Osteocyte (in vitro differentiated cells): ENCODE results near the gene SIK3. TPM values are rescaled to one million over a fixed set of nuclear protein-coding genes. Genes with fewer than 3 reads are reported as not detected.

Experiments used
- DNase-seq: peaks from one replicate; pipeline ENCODE4 v3.0.0; 2021; ENCODE audit warnings: mixed read lengths; ENCODE audit not compliant: unreplicated experiment; ENCODE audit errors: extremely low spot score
- H3K27ac Mint-ChIP-seq: one replicate; pipeline ENCODE4 v1.8.0; 2021; ENCODE audit warnings: mild to moderate bottlenecking, mixed read lengths; ENCODE audit not compliant: unreplicated experiment
- H3K27me3 Mint-ChIP-seq: one replicate; pipeline ENCODE4 v1.8.0; 2021; ENCODE audit warnings: mixed read lengths; ENCODE audit not compliant: unreplicated experiment
- H3K36me3 Mint-ChIP-seq: one replicate; pipeline ENCODE4 v1.8.0; 2021; ENCODE audit warnings: mixed read lengths; ENCODE audit not compliant: unreplicated experiment
- H3K4me1 Mint-ChIP-seq: one replicate; pipeline ENCODE4 v1.8.0; 2021; ENCODE audit warnings: mixed read lengths; ENCODE audit not compliant: unreplicated experiment
- H3K4me3 Mint-ChIP-seq: one replicate; pipeline ENCODE4 v1.8.0; 2021; ENCODE audit warnings: mild to moderate bottlenecking, moderate library complexity, mixed read lengths; ENCODE audit not compliant: unreplicated experiment
- H3K9me3 Mint-ChIP-seq: one replicate; pipeline ENCODE4 v1.8.0; 2021; ENCODE audit warnings: mixed read lengths; ENCODE audit not compliant: unreplicated experiment
- total RNA-seq: library from RNA; stranded (reverse); gene quantifications from 2 replicates; pipeline ENCODE4 v1.2.1, GENCODE V29; 2021
- TF ChIP-seq, protein P1 (sequence below): fragments of 200-600 bp; sonication (generic); IDR thresholded peaks from 2 replicates; pipeline ENCODE4 v1.5.0; 2021; ENCODE audit warnings: antibody characterized with exemption, mild to moderate bottlenecking, moderate library complexity

Gene SIK3
- total RNA-seq, 1 donor from 2014 or later, result 29.5 TPM

DNA sequence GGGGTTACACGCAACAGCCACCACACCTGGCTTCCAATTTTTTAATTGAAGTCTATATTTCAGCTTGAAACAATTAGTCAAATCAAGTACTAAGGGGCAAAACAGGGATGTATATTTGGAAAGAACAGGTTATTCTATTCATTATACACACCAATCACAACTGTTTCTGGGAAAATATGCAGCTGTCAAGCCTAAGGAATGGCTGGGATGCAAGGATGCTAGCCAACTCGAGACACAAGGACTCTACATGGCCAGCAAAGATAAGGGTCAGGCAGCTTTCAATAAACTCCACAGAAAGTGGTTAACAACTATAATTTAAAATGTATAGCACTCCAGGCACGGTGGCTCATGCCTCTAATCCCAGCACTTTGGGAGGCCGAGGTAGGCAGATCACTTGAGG is 134.0 kb downstream of the SIK3 start:
- Mint-ChIP-seq H3K27me3 (no peaks in the 10 kb centered on the region), H3K4me3 (no peak overlapping the region), H3K36me3 (no peaks in the 10 kb centered on the region), H3K4me1 (peaks cover 39% of the 10 kb centered on the region), H3K9me3 (no peaks in the 10 kb centered on the region), H3K27ac (no peak overlapping the region)
- DNase-seq, result no peak
- TF ChIP-seq, protein P1, sequence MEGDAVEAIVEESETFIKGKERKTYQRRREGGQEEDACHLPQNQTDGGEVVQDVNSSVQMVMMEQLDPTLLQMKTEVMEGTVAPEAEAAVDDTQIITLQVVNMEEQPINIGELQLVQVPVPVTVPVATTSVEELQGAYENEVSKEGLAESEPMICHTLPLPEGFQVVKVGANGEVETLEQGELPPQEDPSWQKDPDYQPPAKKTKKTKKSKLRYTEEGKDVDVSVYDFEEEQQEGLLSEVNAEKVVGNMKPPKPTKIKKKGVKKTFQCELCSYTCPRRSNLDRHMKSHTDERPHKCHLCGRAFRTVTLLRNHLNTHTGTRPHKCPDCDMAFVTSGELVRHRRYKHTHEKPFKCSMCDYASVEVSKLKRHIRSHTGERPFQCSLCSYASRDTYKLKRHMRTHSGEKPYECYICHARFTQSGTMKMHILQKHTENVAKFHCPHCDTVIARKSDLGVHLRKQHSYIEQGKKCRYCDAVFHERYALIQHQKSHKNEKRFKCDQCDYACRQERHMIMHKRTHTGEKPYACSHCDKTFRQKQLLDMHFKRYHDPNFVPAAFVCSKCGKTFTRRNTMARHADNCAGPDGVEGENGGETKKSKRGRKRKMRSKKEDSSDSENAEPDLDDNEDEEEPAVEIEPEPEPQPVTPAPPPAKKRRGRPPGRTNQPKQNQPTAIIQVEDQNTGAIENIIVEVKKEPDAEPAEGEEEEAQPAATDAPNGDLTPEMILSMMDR, result no peak

DNA sequence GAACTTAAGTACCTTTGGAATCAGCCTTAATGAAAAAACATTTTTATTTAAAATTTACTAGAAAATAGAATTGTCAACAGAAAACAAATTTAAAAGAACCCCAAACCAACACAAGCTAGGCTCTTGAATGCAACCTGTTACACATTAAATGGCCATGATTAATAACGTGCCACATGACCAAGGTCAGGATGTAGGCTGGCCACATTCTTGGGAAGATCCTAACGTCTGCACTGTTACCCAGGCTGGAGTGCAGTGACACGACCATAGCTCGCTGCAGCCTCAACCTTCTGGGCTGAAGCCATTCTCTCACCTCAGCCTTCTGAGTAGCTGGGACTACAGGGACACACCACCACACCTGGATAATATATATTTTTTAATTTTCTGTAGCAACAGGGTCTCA is 134.4 kb downstream of the SIK3 start:
- Mint-ChIP-seq H3K4me3 (no peak overlapping the region), H3K9me3 (no peaks in the 10 kb centered on the region), H3K27me3 (no peaks in the 10 kb centered on the region), H3K36me3 (no peaks in the 10 kb centered on the region), H3K27ac (no peak overlapping the region), H3K4me1 (peaks cover 39% of the 10 kb centered on the region)
- no peak for DNase-seq
- TF ChIP-seq, protein P1, result no peak

DNA sequence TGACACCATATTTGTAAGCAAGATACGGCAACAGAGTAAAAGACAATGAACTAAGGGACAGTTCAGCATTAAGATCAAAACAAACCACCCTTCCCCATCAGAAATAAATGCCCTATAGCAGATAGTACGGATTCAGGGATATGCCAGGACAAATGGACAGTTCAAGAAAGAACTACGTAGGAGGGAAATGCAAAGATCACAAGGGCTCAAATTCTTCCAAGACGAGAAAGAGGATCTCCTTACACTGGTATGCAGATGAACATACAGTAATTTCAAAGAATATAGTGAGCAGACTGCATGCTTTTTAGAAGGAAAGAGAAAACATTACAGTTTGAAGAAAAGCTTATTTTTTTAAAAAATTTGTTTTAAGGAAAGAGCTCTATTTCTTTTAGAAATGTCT is 136.1 kb downstream of the SIK3 start:
- Mint-ChIP-seq H3K4me1 (peaks cover 43% of the 10 kb centered on the region), H3K9me3 (no peaks in the 10 kb centered on the region), H3K27ac (peak overlapping the region; percentile 77), H3K36me3 (peaks cover 4% of the 10 kb centered on the region), H3K27me3 (no peaks in the 10 kb centered on the region), H3K4me3 (no peak overlapping the region)
- TF ChIP-seq, protein P1, result no peak
- no peak for DNase-seq

DNA sequence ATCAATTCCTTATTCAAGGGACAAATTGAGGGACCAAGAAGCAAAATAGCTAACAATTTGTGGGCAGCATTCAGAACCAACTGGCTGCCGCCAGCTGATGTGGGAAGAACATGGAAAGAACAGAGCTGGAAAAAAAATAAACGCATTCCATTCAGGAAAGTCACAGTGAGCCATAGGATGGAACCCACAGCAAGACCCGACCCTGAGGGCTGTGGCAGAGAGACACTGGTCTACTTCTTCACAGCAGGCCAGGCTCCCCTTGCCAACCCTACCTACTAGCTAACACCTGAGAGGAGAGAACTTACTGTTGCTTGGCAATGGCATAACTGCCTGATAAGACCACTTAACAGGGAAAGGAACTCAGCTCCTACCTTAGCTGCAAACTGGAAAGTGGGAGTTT is 137.3 kb downstream of the SIK3 start:
- H3K27ac Mint-ChIP-seq, result peak overlapping the region; percentile 77
- H3K36me3 Mint-ChIP-seq, result peaks cover 13% of the 10 kb centered on the region
- peaks cover 43% of the 10 kb centered on the region for H3K4me1 Mint-ChIP-seq
- DNase-seq, result no peak
- no peak overlapping the region for H3K4me3 Mint-ChIP-seq
- no peaks in the 10 kb centered on the region for H3K27me3 Mint-ChIP-seq
- TF ChIP-seq, protein P1, result no peak
- no peaks in the 10 kb centered on the region for H3K9me3 Mint-ChIP-seq

DNA sequence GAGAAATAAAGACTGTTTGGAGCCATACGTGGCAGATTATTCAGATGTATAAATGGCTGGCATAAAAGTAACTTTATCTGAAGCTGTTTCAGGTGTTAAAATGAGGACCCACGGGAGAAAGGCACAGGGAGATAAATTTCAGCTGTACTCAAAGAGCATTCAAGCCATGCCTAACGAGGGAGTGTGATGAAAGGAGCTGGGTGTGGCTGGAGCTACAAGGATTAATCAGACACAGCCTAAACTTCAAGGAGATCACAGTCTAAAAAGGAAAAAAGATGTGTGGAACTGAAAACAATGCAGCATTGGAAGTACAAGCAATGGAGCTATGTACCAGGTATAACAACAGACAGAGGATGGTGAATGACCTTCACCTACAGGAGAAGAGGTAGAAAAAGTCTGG is 140.0 kb downstream of the SIK3 start:
- TF ChIP-seq, protein P1, result no peak
- DNase-seq, result no peak
- H3K9me3 Mint-ChIP-seq, result no peaks in the 10 kb centered on the region
- H3K4me1 Mint-ChIP-seq, result peaks cover 34% of the 10 kb centered on the region
- H3K36me3 Mint-ChIP-seq, result peaks cover 17% of the 10 kb centered on the region
- no peak overlapping the region for H3K4me3 Mint-ChIP-seq
- no peak overlapping the region for H3K27ac Mint-ChIP-seq
- H3K27me3 Mint-ChIP-seq, result no peaks in the 10 kb centered on the region
